SKM-1 (cell line): ENCODE results near the gene EFNA5.

Experiments
- DNase-seq: peaks from one replicate; lab custom pipeline; 2025; ENCODE audit not compliant: unreplicated experiment; lab: John Stamatoyannopoulos, UW

Gene EFNA5

GRCh38 chr5:107403228-107403953 lies 267.3 kb downstream of the EFNA5 start:
- no peak for DNase-seq

- no peak for DNase-seq
Observed at GRCh38 chr5:107402434-107403227, 268.1 kb downstream of the EFNA5 start.

- no peak for DNase-seq
Observed at GRCh38 chr5:107401470-107402122, 269.1 kb downstream of the EFNA5 start.

GRCh38 chr5:107400328-107400727 lies 270.4 kb downstream of the EFNA5 start:
- no peak for DNase-seq

GRCh38 chr5:107398703-107399102 lies 272.0 kb downstream of the EFNA5 start:
- no peak for DNase-seq

GRCh38 chr5:107396351-107396690 lies 274.4 kb downstream of the EFNA5 start:
- DNase-seq: no peak

- DNase-seq: no peak
Observed at GRCh38 chr5:107395632-107396350, 274.9 kb downstream of the EFNA5 start.

- no peak for DNase-seq
Observed at GRCh38 chr5:107393851-107394250, 276.9 kb downstream of the EFNA5 start.

- no peak for DNase-seq
Observed at GRCh38 chr5:107391787-107392186, 278.9 kb downstream of the EFNA5 start.

GRCh38 chr5:107389775-107390148 lies 281.0 kb downstream of the EFNA5 start:
- DNase-seq: peak; percentile 51

GRCh38 chr5:107389130-107389774 lies 281.5 kb downstream of the EFNA5 start:
- no peak for DNase-seq

GRCh38 chr5:107388141-107388861 lies 282.4 kb downstream of the EFNA5 start:
- no peak for DNase-seq

- no peak for DNase-seq
Observed at GRCh38 chr5:107387526-107388140, 283.1 kb downstream of the EFNA5 start.

GRCh38 chr5:107385708-107386107 lies 285.0 kb downstream of the EFNA5 start:
- no peak for DNase-seq

- no peak for DNase-seq
Observed at GRCh38 chr5:107384256-107384655, 286.5 kb downstream of the EFNA5 start.

GRCh38 chr5:107383414-107383813 lies 287.3 kb downstream of the EFNA5 start:
- DNase-seq: no peak

- DNase-seq: no peak
Observed at GRCh38 chr5:107381189-107381856, 289.4 kb downstream of the EFNA5 start.

- no peak for DNase-seq
Observed at GRCh38 chr5:107380654-107381053, 290.1 kb downstream of the EFNA5 start.

GRCh38 chr5:107378218-107378899 lies 292.4 kb downstream of the EFNA5 start:
- DNase-seq: no peak
